Ishikawa (cell line): ENCODE data around the gene PTPN13.

Experiments used
- CEBPB ChIP-seq: IDR thresholded peaks from 2 replicates; pipeline ENCODE4 v1.6.1; 2012
- CREB1 ChIP-seq: IDR thresholded peaks from 2 replicates; pipeline ENCODE4 v1.6.1; 2012; ENCODE audit warnings: low read depth
- EGR1 ChIP-seq: IDR thresholded peaks from 2 replicates; pipeline ENCODE4 v1.6.1; 2012
- EP300 ChIP-seq: IDR thresholded peaks from 2 replicates; pipeline ENCODE4 v1.6.1; 2012; ENCODE audit warnings: borderline replicate concordance
- FOXM1 ChIP-seq: IDR thresholded peaks from 2 replicates; pipeline ENCODE4 v1.6.1; 2012; ENCODE audit warnings: low read depth, borderline replicate concordance
- MAX ChIP-seq: IDR thresholded peaks from 2 replicates; pipeline ENCODE4 v1.6.1; 2012
- NFIC ChIP-seq: IDR thresholded peaks from 2 replicates; pipeline ENCODE4 v1.6.1; 2012
- RAD21 ChIP-seq: IDR thresholded peaks from 2 replicates; pipeline ENCODE4 v1.6.1; 2012; ENCODE audit warnings: low read depth
- REST ChIP-seq: IDR thresholded peaks from 2 replicates; pipeline ENCODE4 v1.6.1; 2012; ENCODE audit warnings: low read depth, mild to moderate bottlenecking
- TAF1 ChIP-seq: IDR thresholded peaks from 2 replicates; pipeline ENCODE4 v1.6.1; 2012; ENCODE audit warnings: low read depth, mild to moderate bottlenecking
- TCF12 ChIP-seq: IDR thresholded peaks from 2 replicates; pipeline ENCODE4 v1.6.1; 2012; ENCODE audit warnings: low read depth
- TEAD4 ChIP-seq: IDR thresholded peaks from 2 replicates; pipeline ENCODE4 v1.6.1; 2012
- USF1 ChIP-seq: IDR thresholded peaks from 2 replicates; pipeline ENCODE4 v1.6.1; 2012
- YY1 ChIP-seq: IDR thresholded peaks from 2 replicates; pipeline ENCODE4 v1.6.1; 2012; ENCODE audit warnings: low read depth
- ZBTB7A ChIP-seq: IDR thresholded peaks from 2 replicates; pipeline ENCODE4 v1.6.1; 2012; ENCODE audit warnings: low read depth

PTPN13 gene

GRCh38 chr4:86810847-86811246 is 216.7 kb downstream of the PTPN13 start:
- TF ChIP-seq CREB1 (no peak), YY1 (no peak), TEAD4 (no peak), ZBTB7A (no peak), MAX (no peak), TCF12 (no peak), FOXM1 (no peak), REST (no peak), EP300 (no peak), USF1 (no peak), EGR1 (no peak), NFIC (no peak), CEBPB (no peak), TAF1 (no peak), RAD21 (no peak)

GRCh38 chr4:86815653-86816052 is 221.5 kb downstream of the PTPN13 start:
- TF ChIP-seq EP300: no peak

- TF ChIP-seq CREB1: no peak
Observed at GRCh38 chr4:86816501-86817273, 222.6 kb downstream of the PTPN13 start.

- TF ChIP-seq REST (no peak), TAF1 (no peak), YY1 (no peak)
Observed at GRCh38 chr4:86818211-86818610, 224.1 kb downstream of the PTPN13 start.

- TF ChIP-seq RAD21: no peak
- TF ChIP-seq TEAD4: no peak
- TF ChIP-seq CEBPB: no peak
- no peak for TF ChIP-seq EGR1
- TF ChIP-seq NFIC: no peak
- TF ChIP-seq YY1: no peak
- TF ChIP-seq CREB1: no peak
- TF ChIP-seq ZBTB7A: no peak
- no peak for TF ChIP-seq FOXM1
- no peak for TF ChIP-seq USF1
- no peak for TF ChIP-seq TAF1
- TF ChIP-seq TCF12: no peak
- TF ChIP-seq MAX: no peak
- no peak for TF ChIP-seq EP300
- TF ChIP-seq REST: no peak
Observed at GRCh38 chr4:86818841-86819240, 224.7 kb downstream of the PTPN13 start.
